ENCODE data around the gene NEDD4L.

The NEDD4L gene

DNA sequence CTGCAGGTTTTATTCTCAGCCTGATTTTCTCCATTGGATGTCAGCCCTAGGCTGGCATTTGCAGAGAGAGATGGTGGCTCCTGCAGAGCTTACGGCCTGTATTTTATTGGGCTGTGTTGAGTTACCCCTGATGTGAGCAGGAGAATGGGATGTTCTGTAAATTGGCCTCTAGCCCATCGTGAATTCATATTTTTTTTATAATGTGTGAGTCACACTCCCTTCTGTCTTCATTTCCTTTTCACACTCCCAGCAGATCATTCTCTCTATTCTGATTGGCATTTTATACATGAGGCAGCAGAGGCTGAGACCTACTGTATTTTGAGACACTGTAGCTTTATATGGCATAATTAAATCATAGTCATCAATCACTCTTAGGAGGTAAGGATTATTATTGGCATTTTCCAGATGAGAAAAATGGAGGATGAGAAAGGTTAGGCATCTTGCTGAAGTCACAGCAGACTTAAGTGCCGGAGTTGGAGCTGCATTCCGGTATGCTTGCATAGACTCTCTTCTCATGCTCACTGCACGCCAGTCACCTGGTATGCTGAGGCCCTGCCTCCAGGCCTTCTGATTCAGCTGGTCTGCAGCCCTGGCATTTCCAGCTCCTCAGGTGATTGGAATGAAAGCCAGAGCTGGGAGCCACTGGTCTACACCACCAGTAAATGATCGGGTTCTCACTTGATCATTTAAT lies 142.4 kb downstream of the NEDD4L start:
- no peaks in the 10 kb centered on the region for H3K4me1 ChIP-seq
- TF ChIP-seq CTCF (IDR thresholded peaks at IDR 0.05; ENCODE audit: low read depth, low read length): no peak
- no peaks in the 10 kb centered on the region for H3K27me3 ChIP-seq
- no peaks in the 10 kb centered on the region for H3K36me3 ChIP-seq
- no peak overlapping the region for H3K4me3 ChIP-seq (ENCODE audit: low read depth, low read length)
- no peak for DNase-seq
- no peaks in the 10 kb centered on the region for H3K9me3 ChIP-seq

GRCh38 chr18:58187674-58188073 lies 143.6 kb downstream of the NEDD4L start:
- no peak for TF ChIP-seq CTCF (IDR thresholded peaks at IDR 0.05; ENCODE audit: low read depth, low read length)
- Histone ChIP-seq H3K27me3 (no peaks in the 10 kb centered on the region), H3K4me3 (ENCODE audit: low read depth, low read length) (no peak overlapping the region), H3K4me1 (no peaks in the 10 kb centered on the region), H3K36me3 (no peaks in the 10 kb centered on the region), H3K9me3 (no peaks in the 10 kb centered on the region)
- no peak for DNase-seq

GRCh38 chr18:58188996-58189395 lies 145.0 kb downstream of the NEDD4L start:
- H3K9me3 ChIP-seq: no peaks in the 10 kb centered on the region
- H3K36me3 ChIP-seq: no peaks in the 10 kb centered on the region
- no peaks in the 10 kb centered on the region for H3K27me3 ChIP-seq
- TF ChIP-seq CTCF (IDR thresholded peaks at IDR 0.05; ENCODE audit: low read depth, low read length): no peak
- no peaks in the 10 kb centered on the region for H3K4me1 ChIP-seq
- no peak for DNase-seq
- H3K4me3 ChIP-seq (ENCODE audit: low read depth, low read length): no peak overlapping the region

DNA sequence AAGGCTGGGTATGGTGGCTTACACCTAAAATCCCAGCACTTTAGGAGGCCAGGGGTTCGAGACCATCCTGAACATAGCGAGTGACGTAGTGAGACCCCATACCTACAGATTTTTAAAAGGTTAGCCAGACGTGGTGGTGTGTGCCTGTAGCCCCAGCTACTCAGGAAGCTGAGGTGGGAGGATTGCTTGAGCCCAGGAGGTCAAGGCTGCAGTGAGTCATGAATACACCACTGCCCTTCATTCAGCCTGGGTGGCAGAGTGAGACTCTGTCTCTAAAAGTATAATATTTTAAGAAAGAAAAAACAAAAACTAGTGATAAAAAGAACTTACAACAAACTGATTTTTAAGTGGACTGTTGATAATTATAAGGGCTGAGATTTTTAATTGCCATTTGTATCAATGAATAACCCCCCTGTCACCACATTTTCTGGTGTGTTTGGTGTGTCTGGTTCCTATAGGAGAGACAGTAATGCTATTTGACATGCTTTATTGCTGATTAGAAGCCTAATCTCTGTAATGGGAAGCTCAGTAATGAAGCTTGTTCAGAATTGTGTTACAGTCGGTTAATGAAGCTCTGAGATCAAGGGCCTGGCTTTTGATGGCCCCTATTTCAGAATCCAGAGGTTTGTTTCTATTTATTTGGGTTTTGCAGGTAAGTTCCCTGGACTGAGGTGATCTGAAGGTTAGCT lies 147.0 kb downstream of the NEDD4L start:
- no peaks in the 10 kb centered on the region for H3K36me3 ChIP-seq
- TF ChIP-seq CTCF (IDR thresholded peaks at IDR 0.05; ENCODE audit: low read depth, low read length): no peak
- no peaks in the 10 kb centered on the region for H3K27me3 ChIP-seq
- no peaks in the 10 kb centered on the region for H3K9me3 ChIP-seq
- H3K4me1 ChIP-seq: no peaks in the 10 kb centered on the region
- H3K4me3 ChIP-seq (ENCODE audit: low read depth, low read length): no peak overlapping the region
- no peak for DNase-seq

DNA sequence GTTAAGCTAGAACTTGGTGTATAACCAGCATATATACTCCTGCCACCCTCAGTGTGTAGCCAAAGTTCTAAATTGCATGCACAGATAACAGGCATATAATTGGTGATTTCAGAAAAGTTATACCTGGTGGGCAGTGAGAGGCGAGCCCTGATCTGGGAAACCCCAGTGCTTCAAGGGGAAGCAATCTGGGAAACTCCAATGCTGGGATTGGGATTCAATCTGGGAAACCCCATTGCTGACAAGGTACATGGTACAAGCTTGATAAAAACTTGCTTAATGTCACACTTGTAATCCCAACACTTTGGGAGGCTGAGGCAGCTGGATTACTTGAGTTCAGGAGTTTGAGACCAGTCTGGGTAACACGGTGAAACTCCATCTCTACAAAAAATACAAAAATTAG lies 147.6 kb downstream of the NEDD4L start:
- Histone ChIP-seq H3K9me3 (no peaks in the 10 kb centered on the region), H3K4me1 (no peaks in the 10 kb centered on the region), H3K4me3 (ENCODE audit: low read depth, low read length) (no peak overlapping the region), H3K36me3 (no peaks in the 10 kb centered on the region), H3K27me3 (no peaks in the 10 kb centered on the region)
- no peak for TF ChIP-seq CTCF (IDR thresholded peaks at IDR 0.05; ENCODE audit: low read depth, low read length)
- no peak for DNase-seq

DNA sequence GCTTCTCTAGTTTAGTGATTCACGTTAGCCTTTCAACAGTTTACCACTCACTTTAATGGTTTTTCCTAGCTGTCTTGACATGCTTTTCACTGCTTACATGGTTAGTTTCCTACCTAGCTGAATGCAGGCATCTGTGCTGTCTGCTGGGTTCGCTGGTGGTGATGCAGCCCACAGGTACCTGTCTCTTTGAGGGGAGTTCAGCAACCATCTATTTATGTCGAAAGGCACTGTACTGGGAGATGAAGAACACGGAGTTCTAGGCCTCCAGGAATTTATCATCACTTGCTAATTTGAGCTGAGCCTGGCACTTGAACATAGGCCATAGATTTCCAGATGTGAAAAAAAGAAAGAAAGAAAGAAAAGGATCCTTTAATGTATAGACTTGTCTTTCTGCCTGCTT lies 148.5 kb downstream of the NEDD4L start:
- DNase-seq: no peak

More for the DNA sequence above, 148.5 kb downstream of the NEDD4L start:
- Histone ChIP-seq H3K4me3 (ENCODE audit: low read depth, low read length) (no peak overlapping the region), H3K36me3 (no peaks in the 10 kb centered on the region), H3K9me3 (no peaks in the 10 kb centered on the region), H3K4me1 (no peaks in the 10 kb centered on the region), H3K27me3 (no peaks in the 10 kb centered on the region)
- TF ChIP-seq CTCF (IDR thresholded peaks at IDR 0.05; ENCODE audit: low read depth, low read length): no peak
